NCI-H1417 (cell line): Measurements from ENCODE around the gene KIF25.

ENCODE experiments used
- DNase-seq, 3 experiments: peaks; one replicate each; lab custom pipeline; 2025; lab: John Stamatoyannopoulos, UW

KIF25 gene

DNA sequence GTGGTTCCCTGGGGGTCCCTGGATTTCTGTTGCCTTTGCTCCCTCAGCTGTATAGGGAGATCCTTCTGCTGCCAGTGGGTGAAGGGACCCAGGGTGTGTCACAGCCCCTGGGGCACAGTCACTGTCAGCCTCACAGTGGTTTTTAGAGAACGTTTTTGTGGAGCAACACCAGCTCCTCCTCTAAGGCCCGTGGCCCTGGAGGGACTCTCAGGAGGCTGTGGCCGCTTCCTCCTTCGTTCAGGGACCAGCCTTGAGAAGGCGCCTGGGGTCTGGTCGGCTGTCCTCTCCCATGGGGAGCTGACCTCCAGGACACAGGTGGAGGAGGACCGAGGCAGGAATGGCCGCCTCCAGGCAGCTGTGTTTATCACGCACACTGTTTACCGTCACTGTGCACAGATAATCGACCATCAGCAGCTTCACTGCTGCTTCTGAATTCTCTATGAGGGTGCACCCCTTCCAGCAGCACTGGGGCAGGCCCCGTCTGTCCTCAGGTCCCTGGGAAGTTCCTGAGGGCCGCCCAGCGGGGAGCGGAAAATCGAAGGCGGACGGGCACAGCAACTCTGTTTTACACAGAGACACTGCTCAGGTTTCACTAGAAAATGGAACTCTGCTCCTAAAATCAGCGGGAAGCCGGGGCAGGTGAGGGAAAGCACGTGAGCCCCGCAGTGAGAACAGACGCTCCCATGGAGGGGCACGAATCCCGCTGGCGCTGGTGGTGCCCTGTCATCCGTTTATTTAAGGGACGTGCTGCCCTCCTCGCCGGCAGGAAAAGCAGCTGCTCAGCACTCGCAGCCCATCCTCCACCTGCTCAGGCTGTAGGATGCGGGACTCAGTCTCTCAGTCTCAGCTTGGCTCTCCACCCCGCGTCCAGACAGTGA, 92.0 kb downstream of the KIF25 start:
- DNase-seq: peak; percentile 53 to 96 (median 90)

DNA sequence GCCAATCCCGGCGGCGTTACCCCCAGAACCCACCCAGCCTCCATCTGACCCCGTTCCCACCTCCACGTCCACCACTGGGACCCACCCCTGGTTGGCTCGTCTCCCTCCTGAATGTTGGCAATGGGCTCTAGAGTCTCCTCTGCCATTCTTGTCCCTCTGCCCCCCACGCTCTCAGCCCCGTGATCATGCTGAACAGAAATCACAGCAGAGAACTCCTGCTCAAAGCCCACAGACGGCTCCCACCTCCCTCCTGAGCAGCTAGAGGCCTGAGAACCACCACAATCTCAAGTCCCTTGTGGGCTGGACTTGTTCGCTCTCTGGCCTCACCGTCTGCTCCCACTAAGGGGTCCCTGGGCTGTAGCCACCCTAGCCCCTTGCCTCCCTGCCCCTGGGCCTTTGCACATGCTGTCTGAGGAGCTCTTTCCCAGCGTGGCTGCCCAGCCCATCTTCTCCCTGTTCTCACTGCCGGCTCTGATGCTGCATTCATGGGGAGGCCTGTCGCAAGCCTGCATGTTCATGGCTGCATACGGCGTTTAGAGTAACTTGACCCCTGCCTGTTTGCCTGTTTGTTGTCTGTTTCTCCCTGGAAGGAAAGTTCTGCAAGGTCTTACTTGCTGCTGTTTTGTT, 92.7 kb downstream of the KIF25 start:
- DNase-seq: peak in 1 of 3 experiments; percentile 61

DNA sequence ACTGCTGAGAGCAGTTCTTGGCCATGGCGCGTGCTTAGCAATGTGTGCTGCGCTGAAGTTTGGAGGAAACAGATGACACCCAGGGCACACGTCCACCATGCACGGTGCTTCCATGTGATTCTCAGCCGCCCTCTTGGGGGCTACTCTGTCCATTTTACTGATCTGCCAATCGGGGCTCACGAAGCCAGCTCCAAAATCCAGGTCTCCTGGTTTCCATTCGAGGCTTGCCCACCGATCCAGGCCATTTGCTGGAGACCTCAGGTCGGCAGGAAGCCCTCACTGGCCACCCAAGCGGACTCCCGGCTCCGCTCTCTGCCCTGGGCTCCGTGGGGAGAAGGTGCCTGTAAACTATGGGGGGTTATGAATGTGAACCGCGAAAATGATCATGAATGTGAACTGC, 93.2 kb downstream of the KIF25 start:
- no peak for DNase-seq

DNA sequence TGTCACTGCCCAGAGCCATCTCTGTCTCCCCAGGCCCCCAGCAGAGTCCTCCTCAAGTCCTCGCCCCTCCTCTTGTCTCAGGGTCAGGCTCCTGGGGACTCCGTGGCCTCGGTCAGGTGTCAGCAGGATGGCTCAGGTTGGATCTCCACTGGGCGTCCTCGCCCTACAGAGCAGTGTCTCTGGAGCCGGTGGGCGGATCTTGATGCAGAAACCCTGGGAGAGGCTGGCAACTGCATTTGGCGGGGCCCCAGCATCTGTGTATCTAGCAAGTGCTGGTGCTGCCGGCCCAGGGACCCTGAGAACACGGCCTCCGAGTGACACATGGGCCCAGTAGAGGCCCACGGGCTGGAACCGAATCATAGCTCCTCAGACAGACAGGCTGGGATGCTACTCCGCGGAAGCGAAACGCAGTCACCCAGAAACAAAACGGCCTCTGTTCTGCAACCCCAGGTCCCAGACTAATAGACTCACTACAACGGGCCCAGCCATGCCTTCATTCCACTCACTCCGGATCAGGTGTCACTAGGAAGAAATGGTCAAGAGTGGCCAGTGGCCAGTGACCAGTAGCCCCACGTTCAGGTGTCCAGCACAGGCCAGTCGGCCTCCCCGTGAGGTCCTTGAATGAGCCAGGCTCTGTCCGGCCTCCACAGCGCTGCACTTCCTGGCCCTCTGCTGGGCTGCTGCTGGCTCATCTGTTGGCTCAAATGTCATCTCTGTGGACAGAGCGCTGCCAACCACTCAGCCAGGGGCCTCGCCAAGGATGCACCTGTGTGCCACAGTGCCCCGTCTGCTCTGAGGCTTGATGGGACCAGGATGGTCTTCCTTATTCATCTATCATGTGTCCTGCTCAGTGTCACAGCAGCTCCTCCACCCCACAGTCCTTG, 94.2 kb downstream of the KIF25 start:
- DNase-seq: no peak

DNA sequence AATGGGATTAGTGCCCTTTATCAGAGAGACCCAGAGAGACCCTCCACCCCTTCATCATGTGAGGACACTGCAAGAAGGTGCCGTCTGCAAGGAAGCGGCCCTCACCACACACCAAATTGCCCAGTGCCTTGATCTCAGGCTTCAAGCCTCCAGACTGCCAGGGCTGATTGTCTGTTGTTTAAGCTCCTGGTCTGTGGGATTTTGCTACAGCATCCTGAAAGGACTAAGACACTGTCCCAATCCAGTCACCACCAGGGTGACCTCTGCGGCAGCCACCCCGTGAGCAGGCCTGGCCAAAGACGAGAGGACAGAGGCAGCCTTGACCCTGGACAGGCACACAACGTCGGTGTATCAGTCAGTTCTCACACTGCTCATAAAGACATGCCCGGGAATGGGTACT, 95.1 kb downstream of the KIF25 start:
- no peak for DNase-seq

DNA sequence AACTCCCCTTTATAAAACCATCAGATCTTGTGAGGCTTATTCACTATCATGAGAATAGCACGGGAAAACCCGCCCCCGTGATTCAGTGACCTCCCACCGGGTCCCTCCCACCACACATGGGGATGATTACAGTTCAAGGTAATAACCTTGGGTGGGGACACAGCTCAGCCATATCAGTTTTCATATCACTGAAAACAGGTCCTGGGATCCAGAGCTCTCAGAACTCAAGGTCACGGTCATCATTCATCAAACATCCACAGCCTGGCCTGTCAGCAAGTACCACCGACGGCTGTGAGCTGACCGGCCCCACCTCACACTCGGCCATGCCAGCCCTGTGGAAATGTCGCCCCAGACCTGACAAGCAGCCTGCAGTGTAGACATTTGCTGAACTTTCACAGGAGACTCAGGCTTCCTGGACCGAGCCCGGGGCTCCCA, 95.6 kb downstream of the KIF25 start:
- no peak for DNase-seq

DNA sequence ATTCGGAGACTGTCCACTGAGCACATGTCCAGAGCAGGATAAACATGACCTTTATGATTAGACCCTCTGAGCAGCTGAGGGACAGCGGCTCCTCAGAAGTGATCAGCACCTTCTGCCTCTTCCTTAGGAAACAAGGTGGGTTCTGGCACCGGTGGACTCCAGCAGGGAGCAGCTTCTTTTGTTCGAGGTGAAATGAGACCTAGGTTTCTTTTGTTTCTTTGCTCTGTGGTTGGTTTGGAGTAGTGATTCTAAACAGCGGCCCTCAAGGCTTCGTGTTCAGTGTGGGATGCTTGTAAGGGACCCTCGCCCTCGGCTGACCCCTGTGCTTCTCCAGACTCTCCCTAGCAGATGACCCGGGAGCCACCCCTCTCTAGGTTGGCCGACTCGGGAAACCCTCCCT, 96.2 kb downstream of the KIF25 start:
- no peak for DNase-seq
